Activated naive CD8-positive, alpha-beta T cell (primary cell): ENCODE results near the gene ZNF710.
"Not testable (repeated sequence)": the region's sequence is repeated elsewhere in the genome, so short reads cannot be mapped to it uniquely, and the experiment has no call there.

ENCODE experiments used
- H3K27ac Mint-ChIP-seq: one replicate; pipeline ENCODE4 v1.8.0; 2021; ENCODE audit warnings: mixed read lengths
- H3K27me3 Mint-ChIP-seq: one replicate; pipeline ENCODE4 v1.8.0; 2021; ENCODE audit warnings: mixed read lengths
- H3K36me3 Mint-ChIP-seq: one replicate; pipeline ENCODE4 v1.8.0; 2021; ENCODE audit warnings: mixed read lengths
- H3K4me1 Mint-ChIP-seq: one replicate; pipeline ENCODE4 v1.8.0; 2021; ENCODE audit warnings: low read depth, mixed read lengths
- H3K4me3 Mint-ChIP-seq: one replicate; pipeline ENCODE4 v1.8.0; 2021; ENCODE audit warnings: mild to moderate bottlenecking, mixed read lengths
- H3K9me3 Mint-ChIP-seq: one replicate; pipeline ENCODE4 v1.8.0; 2021; ENCODE audit warnings: low read depth, mixed read lengths

The ZNF710 gene

DNA sequence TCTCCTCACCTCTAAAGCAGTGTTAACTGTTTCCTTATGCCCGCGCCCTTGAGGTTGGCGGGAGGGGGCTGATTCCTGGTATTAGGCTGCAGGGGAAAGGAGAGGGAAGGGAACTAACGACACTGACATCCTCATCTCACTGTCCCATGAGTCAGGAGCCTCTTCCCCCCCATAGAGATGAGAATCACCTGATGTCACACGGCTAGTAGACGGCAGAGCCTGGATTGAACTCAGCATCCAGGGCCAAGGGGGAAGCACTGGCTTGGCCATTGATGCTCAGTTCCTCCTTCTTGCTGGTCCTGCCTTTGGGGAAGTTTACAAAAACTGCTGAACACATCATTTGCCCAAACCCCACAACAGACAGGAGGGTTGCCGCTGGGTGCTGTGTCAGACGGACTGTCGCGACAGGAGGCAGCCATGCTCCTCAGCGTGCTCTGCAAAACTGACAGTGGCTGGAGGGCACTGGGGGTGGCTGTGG lies 62.7 kb downstream of the ZNF710 start:
- no peaks in the 10 kb centered on the region for H3K27me3 Mint-ChIP-seq
- no peak overlapping the region for H3K4me3 Mint-ChIP-seq
- no peaks in the 10 kb centered on the region for H3K9me3 Mint-ChIP-seq
- no peak overlapping the region for H3K27ac Mint-ChIP-seq
- H3K4me1 Mint-ChIP-seq = peaks cover 31% of the 10 kb centered on the region
- H3K36me3 Mint-ChIP-seq = no peaks in the 10 kb centered on the region

DNA sequence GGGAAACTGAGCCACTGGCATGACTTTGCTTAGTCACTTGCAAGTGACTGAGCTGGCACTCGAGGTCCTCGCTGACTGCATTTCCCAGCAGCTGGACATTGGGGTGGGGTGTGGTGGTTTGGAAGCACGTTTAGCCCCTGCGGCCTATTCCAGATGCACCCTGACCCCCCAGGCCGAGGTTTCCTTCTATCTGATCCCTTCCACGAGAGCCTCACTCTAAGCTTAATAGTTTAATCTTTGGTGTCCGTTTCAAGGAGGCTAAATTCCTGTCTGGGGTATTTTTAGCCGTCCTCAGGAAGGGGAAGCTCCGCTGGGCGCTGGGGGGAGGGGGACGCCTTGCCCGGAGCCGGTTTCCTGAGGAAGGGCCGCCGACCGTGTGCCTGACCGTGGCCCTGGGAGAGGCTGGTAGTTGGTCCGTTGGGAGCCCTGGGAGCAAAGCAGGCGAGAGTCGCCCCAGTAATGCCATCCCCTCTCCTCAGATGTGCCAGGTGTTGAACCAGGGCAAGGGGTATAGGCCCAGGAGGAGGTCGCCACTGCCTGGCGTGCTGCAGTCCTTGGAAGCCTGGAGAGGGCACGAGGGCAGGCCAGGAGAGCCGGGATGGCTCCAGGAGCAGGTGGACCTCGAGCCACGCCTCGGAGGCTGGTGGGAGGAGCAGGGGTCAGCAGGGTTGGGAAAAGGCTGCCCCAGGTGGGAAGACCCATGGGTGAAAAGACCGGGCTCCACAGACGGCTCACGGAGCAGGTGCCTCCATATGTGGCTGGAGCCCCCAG lies 64.0 kb downstream of the ZNF710 start:
- H3K4me3 Mint-ChIP-seq = no peak overlapping the region
- no peaks in the 10 kb centered on the region for H3K27me3 Mint-ChIP-seq
- peaks cover 18% of the 10 kb centered on the region for H3K4me1 Mint-ChIP-seq
- no peaks in the 10 kb centered on the region for H3K9me3 Mint-ChIP-seq
- no peak overlapping the region for H3K27ac Mint-ChIP-seq
- no peaks in the 10 kb centered on the region for H3K36me3 Mint-ChIP-seq

DNA sequence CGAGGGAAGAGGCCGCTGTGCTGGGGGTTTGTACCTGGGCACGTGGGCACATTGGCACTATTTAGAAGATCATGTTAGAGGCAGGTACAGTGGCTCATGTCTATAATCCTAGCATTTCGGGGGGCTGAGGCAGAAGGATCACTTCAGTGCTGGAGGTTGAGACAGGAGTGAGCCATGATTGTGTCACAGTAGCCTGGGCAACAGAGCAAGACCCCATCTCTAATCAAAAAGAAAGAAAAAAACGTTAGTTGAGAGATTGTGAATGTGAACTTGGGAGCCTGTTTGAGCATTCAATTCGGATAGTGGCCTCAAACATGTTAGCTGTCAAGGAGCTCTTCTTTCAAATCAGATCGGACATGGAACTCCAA lies 64.5 kb downstream of the ZNF710 start:
- no peaks in the 10 kb centered on the region for H3K9me3 Mint-ChIP-seq
- no peak overlapping the region for H3K27ac Mint-ChIP-seq
- no peaks in the 10 kb centered on the region for H3K36me3 Mint-ChIP-seq
- H3K27me3 Mint-ChIP-seq = no peaks in the 10 kb centered on the region
- H3K4me1 Mint-ChIP-seq = peaks cover 16% of the 10 kb centered on the region
- no peak overlapping the region for H3K4me3 Mint-ChIP-seq

GRCh38 chr15:90067181-90067952 lies 66.2 kb downstream of the ZNF710 start:
- Mint-ChIP-seq H3K36me3 (no peaks in the 10 kb centered on the region), H3K9me3 (no peaks in the 10 kb centered on the region), H3K4me3 (no peak overlapping the region), H3K27me3 (no peaks in the 10 kb centered on the region), H3K27ac (no peak overlapping the region), H3K4me1 (peaks cover 11% of the 10 kb centered on the region)

- Mint-ChIP-seq H3K4me1 (peaks cover 6% of the 10 kb centered on the region), H3K36me3 (no peaks in the 10 kb centered on the region), H3K27ac (no peak overlapping the region), H3K27me3 (no peaks in the 10 kb centered on the region), H3K9me3 (no peaks in the 10 kb centered on the region), H3K4me3 (no peak overlapping the region)
These were observed 67.0 kb downstream of the ZNF710 start for GRCh38 chr15:90067953-90068606.

GRCh38 chr15:90070623-90071022 lies 69.5 kb downstream of the ZNF710 start:
- not testable (repeated sequence) for H3K36me3 Mint-ChIP-seq, H3K9me3 Mint-ChIP-seq, H3K27me3 Mint-ChIP-seq, H3K4me1 Mint-ChIP-seq, H3K4me3 Mint-ChIP-seq, H3K27ac Mint-ChIP-seq

DNA sequence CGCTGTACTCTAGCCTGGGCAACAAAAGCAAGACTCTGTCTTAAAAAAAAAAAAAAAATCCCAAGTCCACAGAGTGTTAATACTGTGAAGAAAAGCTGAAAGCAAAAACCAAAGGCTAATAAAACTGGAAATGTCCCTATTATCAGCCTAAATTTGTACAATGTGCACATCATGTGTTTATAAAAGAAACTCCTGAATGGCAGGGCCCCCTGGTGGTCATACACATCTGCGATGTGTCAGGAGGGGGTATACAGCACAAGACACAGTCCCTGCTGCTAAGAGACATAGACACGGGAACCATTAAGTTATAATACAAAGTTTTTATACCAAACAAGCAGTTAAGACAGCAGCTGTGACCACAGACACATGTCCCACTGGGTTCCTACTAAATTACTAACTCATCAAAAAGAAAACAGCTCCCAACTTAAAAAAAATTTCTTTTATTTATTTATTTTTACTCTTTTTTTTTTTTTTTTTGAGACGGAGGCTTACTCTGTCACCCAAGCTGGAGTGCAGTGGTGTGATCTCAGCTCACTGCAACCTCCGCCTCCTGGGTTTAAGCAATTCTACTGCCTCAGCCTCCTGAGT lies 70.2 kb downstream of the ZNF710 start:
- Mint-ChIP-seq H3K36me3 (no peaks in the 10 kb centered on the region), H3K4me3 (no peak overlapping the region), H3K27ac (no peak overlapping the region), H3K4me1 (peaks cover 3% of the 10 kb centered on the region), H3K27me3 (no peaks in the 10 kb centered on the region), H3K9me3 (no peaks in the 10 kb centered on the region)

DNA sequence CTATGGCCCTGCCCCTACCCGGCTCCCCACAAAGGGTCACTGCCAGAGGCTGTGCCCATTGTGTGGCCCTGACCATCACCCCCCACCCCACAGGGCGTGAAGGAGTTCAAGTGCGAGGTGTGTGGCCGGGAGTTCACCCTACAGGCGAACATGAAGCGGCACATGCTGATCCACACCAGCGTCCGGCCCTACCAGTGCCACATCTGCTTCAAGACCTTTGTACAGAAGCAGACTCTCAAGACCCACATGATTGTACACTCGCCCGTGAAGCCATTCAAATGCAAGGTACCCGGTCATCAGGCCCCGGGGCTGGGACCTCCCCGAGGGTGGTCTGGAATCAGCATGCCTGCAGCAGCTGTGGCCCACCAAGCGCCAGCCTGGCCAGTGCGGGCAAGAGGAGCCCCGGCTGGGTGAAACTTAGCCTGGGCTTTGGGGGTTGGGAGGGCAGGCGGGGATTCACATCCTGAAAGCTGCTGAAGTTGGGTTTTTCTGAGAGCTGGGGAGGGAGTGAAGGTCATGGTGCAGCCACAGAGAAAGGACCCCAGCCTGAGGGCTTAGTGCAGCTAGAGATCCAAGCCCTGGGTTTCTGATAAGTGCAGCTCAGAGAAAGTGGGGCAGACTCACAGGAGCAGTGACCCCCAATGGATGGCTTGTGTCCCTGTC lies 72.0 kb downstream of the ZNF710 start:
- H3K36me3 Mint-ChIP-seq = no peaks in the 10 kb centered on the region

DNA sequence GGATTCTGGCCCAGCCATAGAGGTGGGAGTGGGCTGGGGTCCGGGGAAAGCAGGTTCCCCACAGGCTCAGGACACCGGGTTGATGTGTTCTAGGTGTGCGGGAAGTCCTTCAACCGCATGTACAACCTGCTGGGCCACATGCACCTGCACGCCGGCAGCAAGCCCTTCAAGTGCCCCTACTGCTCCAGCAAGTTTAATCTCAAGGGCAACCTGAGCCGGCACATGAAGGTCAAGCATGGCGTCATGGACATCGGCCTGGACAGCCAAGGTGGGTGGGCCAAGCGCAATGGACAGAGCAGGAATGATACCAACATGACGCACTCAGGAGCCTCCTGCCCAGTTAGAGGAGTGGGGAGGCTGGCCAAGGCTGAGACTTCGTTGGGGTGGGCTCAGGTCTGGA lies 72.9 kb downstream of the ZNF710 start:
- Mint-ChIP-seq H3K4me1 (peaks cover 3% of the 10 kb centered on the region), H3K4me3 (no peak overlapping the region), H3K36me3 (no peaks in the 10 kb centered on the region), H3K27me3 (no peaks in the 10 kb centered on the region), H3K9me3 (no peaks in the 10 kb centered on the region), H3K27ac (no peak overlapping the region)

More for the DNA sequence above, 72.0 kb downstream of the ZNF710 start:
- peaks cover 3% of the 10 kb centered on the region for H3K4me1 Mint-ChIP-seq
- no peak overlapping the region for H3K4me3 Mint-ChIP-seq
- H3K27ac Mint-ChIP-seq = peak overlapping the region; percentile 10
- H3K9me3 Mint-ChIP-seq = no peaks in the 10 kb centered on the region
- no peaks in the 10 kb centered on the region for H3K27me3 Mint-ChIP-seq

GRCh38 chr15:90074916-90075315 lies 73.8 kb downstream of the ZNF710 start:
- H3K9me3 Mint-ChIP-seq = no peaks in the 10 kb centered on the region
- no peaks in the 10 kb centered on the region for H3K27me3 Mint-ChIP-seq
- H3K4me3 Mint-ChIP-seq = no peak overlapping the region
- H3K36me3 Mint-ChIP-seq = no peaks in the 10 kb centered on the region
- H3K4me1 Mint-ChIP-seq = peaks cover 3% of the 10 kb centered on the region
- H3K27ac Mint-ChIP-seq = no peak overlapping the region

DNA sequence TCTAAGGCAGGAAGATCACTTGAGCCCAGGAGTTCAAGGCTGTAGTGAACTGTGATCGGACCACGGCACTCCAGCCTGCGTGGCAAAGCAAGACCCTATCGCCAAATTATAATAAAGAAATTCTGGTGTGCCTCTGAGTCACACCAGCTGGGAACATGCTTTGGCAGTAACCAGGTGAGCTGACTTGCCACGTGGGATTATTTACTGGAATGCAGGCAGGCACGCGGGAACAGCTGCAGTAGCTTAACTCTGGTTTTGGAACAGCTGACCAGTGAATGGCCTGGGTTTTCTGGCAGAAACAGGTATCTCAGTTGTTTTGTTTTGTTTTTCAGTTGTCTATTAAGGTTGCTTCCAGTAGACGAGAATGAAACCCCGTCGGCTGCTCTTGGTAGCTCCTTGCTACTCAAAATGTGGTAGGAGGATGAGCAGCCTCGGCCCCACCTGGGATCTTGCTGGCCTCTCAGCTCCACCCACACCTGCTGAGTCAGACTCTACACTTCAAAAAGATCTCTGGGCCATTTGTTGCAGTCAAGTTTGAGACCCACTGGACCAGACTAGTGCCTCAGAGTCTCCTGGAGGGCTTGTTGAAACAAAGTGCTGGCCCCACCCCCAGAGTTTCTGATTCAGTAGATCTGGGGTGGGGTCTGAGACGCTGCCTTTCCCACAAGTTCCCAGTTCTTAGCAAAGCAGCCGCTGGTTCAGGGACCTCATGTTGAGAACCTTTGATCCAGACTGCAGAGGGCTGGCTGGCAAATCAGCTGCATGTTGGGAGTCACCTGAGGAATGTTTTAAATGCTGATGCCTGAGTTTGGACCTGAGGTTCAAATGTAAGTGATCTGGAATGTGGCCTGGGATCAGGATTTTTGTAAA lies 74.5 kb downstream of the ZNF710 start:
- Mint-ChIP-seq H3K27me3 (no peaks in the 10 kb centered on the region), H3K4me1 (peaks cover 3% of the 10 kb centered on the region), H3K9me3 (no peaks in the 10 kb centered on the region), H3K27ac (no peak overlapping the region), H3K4me3 (no peak overlapping the region), H3K36me3 (no peaks in the 10 kb centered on the region)

DNA sequence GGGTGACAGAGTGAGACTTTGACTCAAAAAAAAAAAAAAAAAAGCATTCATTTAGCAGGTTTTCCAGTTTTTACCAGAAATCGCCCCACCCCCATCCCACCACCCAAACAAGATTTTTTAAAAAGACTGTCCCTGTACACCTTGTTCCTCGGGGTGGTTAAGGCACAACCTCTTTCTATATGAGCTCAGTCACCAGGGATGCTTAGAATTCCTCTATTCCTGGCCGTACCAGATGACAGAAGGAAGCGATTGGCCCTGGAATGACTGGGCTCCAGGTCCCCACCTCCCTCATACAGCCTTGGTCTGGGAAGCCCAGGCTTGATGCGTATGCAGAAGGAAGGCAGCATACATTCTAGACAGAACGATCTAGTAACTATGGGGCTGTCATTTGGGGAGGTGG lies 75.6 kb downstream of the ZNF710 start:
- Mint-ChIP-seq H3K4me1 (no peaks in the 10 kb centered on the region), H3K4me3 (no peak overlapping the region), H3K27me3 (no peaks in the 10 kb centered on the region), H3K27ac (no peak overlapping the region), H3K9me3 (no peaks in the 10 kb centered on the region), H3K36me3 (no peaks in the 10 kb centered on the region)

GRCh38 chr15:90078965-90079364 lies 77.8 kb downstream of the ZNF710 start:
- Mint-ChIP-seq H3K27ac (no peak overlapping the region), H3K4me3 (no peak overlapping the region), H3K4me1 (no peaks in the 10 kb centered on the region), H3K36me3 (no peaks in the 10 kb centered on the region), H3K27me3 (no peaks in the 10 kb centered on the region), H3K9me3 (no peaks in the 10 kb centered on the region)
